Heart left ventricle (tissue), 13 donors: ENCODE data around the gene CLSTN2.

Experiments used
- CTCF ChIP-seq, 12 donors: fragments of 200-600 bp; sonication (generic) in 4 of 12; IDR thresholded peaks; one replicate each; pipeline versions ENCODE4 v1.5.0 to v1.8.0; 2018 to 2022; ENCODE audit warnings: antibody characterized with exemption in 12 of 12, mild to moderate bottlenecking in 5 of 12
- POLR2A ChIP-seq, 2 donors: fragments of 450-650 bp; IDR thresholded peaks; one replicate each; pipeline ENCODE4 v1.6.1; 2017; ENCODE audit warnings: antibody characterized with exemption in 2 of 2, mild to moderate bottlenecking in 2 of 2, moderate library complexity in 2 of 2
- donor health status: ischemic (EF 13 %, LVEDD 7.1; RV severe dilation, severe dysfunction).
- donor health status: DM: no; HTN: yes; CAD: no.
- donor health status: DM: no; HTN: no; CAD: no.
- donor health status: ischemic (EF 25% LVEDD 6.9; RV normal size, moderate dysfunction).
- donor health status: ischemic (EF 25% LVEDD 5.7; RV mildly dilated, moderate dysfunction).
- donor health status: ischemic (EF 35%, LVEDD 5.7; RV mildly dilated, moderate dysfunction).
- donor health status: nonischemic (EF 11% LVEDD 7.7; RV severe dilation, severe dysfunction).
- donor health status: DM: yes; HTN: yes; CAD: no.
- donor health status: PGD.
- donor health status: ischemic (EF 29% LVEDD 5.4; RV normal size, mild dysfunction).
- donor health status: nonischemic (EF 23%, LVEDD 6.1; RV moderate dilation, normal function).

- TF ChIP-seq CTCF (IDR thresholded peaks at IDR 0.05) (no peak), POLR2A (IDR thresholded peaks at IDR 0.05) (no peak)
Measured at GRCh38 chr3:140428380-140428779, 493.4 kb downstream of the CLSTN2 start.
